LNCaP clone FGC (cell line): Measurements from ENCODE around the gene MATN4.

Experiments
- DNase-seq: peaks from one replicate; pipeline ENCODE4 v3.0.0-alpha.2; 2011; ENCODE audit warnings: low read depth
- H3K4me3 ChIP-seq: 2 replicates; pipeline ENCODE4 v1.5.1; 2011; ENCODE audit warnings: mild to moderate bottlenecking, low read depth, low read length, control low read depth
- TF ChIP-seq, protein P1 (sequence below): IDR thresholded peaks from 2 replicates; pipeline ENCODE4 v1.5.1; 2012; ENCODE audit warnings: mild to moderate bottlenecking; ENCODE audit not compliant: control insufficient read depth, insufficient read depth; ENCODE audit errors: extremely low read depth

Gene MATN4

DNA sequence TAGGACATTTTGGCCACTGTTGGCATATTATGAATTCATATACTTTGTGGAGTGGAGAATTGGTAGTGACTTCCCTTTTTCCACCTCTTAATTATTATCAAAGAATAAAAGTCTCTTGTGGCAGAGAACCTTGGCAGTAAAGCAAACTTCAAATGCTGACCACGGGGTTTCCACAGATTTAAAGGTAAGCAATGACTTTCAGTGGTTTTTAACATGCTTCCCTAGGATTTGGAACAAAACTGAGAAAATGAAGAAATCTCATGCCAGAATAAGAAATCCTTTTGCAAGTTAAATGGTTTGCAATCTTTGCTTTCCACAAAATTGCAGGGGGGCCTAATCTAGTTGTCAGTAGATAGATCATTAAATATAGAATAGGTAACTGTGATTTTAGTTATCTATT, 42.1 kb upstream of the MATN4 start:
- TF ChIP-seq, protein P1, sequence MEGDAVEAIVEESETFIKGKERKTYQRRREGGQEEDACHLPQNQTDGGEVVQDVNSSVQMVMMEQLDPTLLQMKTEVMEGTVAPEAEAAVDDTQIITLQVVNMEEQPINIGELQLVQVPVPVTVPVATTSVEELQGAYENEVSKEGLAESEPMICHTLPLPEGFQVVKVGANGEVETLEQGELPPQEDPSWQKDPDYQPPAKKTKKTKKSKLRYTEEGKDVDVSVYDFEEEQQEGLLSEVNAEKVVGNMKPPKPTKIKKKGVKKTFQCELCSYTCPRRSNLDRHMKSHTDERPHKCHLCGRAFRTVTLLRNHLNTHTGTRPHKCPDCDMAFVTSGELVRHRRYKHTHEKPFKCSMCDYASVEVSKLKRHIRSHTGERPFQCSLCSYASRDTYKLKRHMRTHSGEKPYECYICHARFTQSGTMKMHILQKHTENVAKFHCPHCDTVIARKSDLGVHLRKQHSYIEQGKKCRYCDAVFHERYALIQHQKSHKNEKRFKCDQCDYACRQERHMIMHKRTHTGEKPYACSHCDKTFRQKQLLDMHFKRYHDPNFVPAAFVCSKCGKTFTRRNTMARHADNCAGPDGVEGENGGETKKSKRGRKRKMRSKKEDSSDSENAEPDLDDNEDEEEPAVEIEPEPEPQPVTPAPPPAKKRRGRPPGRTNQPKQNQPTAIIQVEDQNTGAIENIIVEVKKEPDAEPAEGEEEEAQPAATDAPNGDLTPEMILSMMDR: no peak
- no peak overlapping the region for H3K4me3 ChIP-seq
- DNase-seq: no peak

DNA sequence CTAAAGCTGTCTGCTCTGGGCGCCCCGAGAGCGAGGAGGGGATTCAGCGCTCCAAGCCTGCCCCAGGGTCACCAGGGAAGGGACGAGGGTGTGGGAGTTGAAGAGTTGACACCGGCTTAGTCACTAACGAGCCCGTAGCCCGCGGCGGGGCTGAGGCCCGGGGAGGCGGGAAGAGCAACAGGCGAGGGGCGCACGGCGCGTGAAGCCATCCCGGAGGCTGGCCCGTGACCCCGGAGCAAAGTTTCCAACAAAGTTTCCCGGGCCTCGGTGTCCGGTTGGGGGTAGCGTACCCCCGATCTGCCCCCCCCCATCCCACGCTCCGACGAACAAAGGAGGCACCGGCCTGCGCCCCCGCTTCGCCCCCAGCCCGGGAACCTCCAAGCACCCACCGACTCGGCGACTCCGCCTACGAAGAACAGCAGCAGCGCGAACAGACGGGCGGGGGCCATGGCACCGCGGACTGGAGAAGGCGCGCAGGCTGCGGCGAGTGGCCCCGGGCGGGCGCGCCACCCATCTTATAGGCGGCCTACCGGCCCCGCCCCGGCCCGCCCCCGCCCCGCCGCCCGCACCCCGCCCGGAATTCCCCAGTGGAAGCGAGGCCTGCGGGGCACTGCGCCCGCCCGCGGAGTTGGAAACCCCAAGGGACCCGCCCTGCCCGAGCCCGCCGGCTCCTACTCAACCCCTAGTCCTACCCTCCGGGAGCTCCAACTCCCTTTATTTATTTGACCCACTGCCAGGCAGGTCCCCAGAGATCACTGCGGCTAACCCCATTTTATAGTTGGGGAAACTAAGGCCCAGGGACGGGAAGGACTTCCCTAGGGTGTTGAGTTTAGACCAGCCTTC, 40.1 kb upstream of the MATN4 start, which contains the start of gene SDC4:
Gene SDC4 (minus strand): TSS at position 489 of the 843 bp plus-strand sequence. CDS start 40 bp downstream, at position 449.
- TF ChIP-seq, protein P1: no peak
- H3K4me3 ChIP-seq: peak within 1 kb of the TSS; percentile 71
- DNase-seq: no peak

GRCh38 chr20:45347297-45347935, 39.3 kb upstream of the MATN4 start:
- DNase-seq: no peak
- peak overlapping the region; percentile 71 for H3K4me3 ChIP-seq
- TF ChIP-seq, protein P1: no peak

- DNase-seq: no peak
- H3K4me3 ChIP-seq: peak overlapping the region; percentile 71
- TF ChIP-seq, protein P1: no peak
Measured at GRCh38 chr20:45346851-45347250, 38.8 kb upstream of the MATN4 start.

DNA sequence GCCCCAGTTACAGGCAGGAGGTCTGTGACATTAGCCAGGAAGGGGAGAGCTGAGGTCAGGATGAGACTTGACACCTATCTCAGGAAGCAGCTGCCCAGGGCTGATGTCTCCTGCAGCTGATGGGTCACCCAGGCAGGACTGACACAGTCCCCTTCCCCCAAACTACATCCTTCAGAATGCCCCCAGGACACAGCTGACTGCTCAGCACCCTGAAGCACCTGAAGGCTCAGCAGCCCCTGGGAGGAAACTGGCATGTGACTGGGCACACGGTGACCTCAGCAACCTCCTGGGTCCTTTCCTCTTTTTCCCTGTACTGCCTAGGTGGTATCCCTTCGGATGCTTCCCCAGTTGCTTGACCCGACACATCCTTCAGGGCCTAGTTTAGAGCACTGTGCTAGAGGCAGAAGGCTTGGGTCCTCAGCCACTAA, 38.2 kb upstream of the MATN4 start:
- TF ChIP-seq, protein P1: no peak
- no peak for DNase-seq
- peak overlapping the region; percentile 11; the same call in 1 of the 2 replicates for H3K4me3 ChIP-seq

- H3K4me3 ChIP-seq: peak overlapping the region; percentile 36
- DNase-seq: peak; percentile 65
Measured at GRCh38 chr20:45345104-45345936, 37.2 kb upstream of the MATN4 start.

More at GRCh38 chr20:45345104-45345936, 37.2 kb upstream of the MATN4 start:
- TF ChIP-seq, protein P1: no peak
